GM21529 (cell line): Measurements from ENCODE around the gene MYH10.

ENCODE experiments used
- ATAC-seq: cut with Tn5 transposase; IDR thresholded peaks from one replicate; pipeline ENCODE4 v1.9.1; 2021; ENCODE audit not compliant: unreplicated experiment

MYH10 gene

DNA sequence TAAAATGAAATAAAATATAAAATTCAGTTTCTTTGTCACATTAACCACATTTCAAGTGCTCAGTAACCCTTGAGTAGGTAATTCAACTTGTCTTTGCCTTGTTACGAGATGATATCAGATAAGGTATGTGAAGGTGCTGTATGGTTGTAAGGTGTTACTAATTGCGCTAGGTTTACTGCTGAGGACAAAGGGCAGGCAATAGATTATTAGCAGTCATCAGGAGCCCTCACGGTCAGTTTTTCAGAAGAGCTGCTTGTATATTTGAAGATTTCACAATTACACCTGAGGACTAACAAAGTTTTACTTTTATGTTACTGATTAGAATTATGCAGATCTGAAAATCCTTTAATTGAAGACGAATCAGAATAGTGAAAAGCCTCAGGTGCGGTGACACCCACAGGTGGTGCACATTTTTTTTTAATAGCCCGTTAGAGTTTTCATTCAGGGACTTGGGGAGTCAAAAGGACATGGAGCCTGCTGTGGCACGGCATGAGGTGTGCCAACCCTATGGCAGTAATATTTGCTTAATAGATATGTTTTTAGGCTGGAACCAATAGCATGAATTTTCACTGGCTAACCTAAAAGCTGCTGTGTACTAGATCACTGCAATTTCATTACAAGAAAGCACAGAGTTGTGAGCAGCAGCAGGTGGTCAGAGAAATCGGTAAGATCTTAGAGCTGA is 178.5 kb downstream of the MYH10 start:
- ATAC-seq, result no peak

GRCh38 chr17:8448310-8448709 is 182.2 kb downstream of the MYH10 start:
- no peak for ATAC-seq

DNA sequence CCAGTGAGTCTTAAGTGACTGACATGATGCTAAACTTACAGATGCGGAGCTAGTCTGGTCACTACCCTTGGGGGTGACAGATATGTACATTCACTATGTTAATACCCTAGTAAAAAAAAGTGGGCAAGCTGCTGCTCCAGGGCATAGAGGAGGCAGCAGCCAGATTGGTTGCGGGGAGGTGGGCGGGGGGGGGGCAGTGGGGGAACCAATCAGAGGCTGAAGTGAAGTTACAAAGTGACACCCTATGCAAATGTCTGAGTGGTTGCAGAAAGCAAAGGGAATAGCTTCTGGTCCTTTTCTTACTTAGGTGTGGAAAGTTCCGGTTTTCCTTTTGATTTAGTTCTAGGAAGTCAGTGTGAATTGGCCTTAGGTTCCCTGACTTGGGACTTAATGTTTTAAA is 182.7 kb downstream of the MYH10 start:
- ATAC-seq, result no peak

GRCh38 chr17:8445536-8445935 is 185.0 kb downstream of the MYH10 start:
- ATAC-seq, result no peak

DNA sequence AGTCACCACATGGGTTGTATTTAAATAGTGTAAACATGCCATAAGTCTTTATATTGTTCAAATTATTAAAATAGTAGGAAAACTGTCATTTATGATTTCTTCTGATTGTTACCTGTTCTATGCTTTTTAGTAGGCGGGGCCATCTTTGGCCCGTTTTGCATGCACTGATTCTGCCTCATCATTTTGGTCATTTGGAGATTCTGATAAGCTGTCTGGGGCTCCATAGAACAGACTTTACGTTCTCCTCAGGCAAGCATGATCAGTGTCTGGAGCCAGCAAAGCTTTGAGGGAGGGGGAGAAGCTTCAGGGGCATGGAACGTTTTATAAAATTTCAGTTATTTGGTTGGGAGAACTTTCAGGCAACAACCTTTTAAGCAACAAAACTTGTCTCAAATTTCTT is 186.0 kb downstream of the MYH10 start:
- no peak for ATAC-seq

DNA sequence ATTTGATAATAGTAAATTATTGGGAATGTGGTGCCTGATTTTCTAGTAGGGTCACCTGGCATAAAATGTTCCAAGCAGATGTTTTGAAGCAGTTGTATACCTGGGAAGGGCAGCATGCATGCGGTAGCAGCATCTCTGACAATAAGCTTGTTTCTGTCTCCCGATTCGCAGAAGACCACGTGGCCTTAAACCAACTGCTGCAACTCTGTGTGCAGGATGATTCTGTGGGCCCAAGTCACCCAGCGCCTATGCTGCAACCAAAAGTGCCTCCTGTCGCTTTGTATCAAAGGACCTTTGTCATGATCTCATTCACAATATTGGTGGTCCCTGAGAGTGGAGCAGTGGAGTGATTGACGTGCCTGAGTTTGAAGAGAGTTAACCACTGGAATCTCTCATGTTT is 186.8 kb downstream of the MYH10 start:
- no peak for ATAC-seq

GRCh38 chr17:8442310-8442709 is 188.2 kb downstream of the MYH10 start:
- no peak for ATAC-seq

DNA sequence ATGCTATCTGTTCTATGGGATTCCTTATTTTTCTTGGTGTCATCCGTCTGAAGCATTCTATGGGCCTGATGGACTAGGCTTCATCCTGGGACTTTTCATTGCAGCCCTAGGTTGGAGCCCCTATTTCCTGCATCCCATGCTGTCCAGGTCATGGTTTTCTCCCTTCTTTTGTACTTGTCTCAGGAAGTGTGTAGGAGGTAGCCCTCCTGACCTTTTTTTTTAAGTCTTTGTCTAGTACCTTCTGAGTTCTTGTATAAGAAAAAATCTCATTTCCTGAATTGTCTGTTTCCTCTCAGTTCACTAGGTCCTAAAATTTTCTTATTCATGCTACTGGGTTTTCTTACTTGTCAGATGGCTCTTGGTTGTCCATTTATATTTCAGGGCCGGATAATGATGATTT is 188.8 kb downstream of the MYH10 start:
- ATAC-seq, result no peak

DNA sequence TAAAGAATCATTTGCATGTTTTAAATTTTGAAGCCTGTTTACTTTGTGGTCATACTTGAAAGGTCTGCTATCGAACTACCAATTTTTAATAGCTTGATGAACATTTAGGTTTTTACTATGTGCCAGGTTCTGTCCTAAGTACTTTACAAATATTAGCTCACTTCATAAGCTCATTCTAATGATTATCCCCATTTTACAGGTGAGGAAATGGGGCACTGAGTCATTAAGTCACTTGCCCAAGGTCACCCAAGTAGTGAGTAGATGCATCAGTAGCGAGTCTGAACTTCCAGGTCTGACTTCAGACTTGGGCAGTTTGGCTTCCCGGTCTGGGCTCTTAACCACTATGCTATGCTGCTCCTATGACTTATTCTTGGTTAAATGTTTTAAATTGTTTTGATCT is 190.8 kb downstream of the MYH10 start:
- ATAC-seq, result no peak

DNA sequence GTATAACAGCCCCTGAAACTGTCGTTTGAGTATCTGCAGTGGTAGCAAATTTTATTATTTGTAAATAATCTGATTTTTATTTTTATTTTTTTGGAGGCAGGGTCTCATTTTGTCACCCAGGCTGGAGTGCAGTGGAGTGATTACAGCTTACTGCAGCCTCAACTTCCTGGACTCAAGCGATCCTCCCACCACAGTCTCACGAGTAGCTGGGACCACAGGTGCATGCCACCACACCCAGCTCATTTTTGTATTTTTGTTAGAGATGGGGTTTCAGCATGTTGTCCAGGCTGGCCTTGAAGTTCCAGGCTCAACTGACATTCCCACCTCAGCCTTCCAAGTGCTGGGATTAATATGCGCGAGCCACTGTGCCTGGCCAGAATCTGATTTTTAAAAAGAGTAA is 192.1 kb downstream of the MYH10 start:
- ATAC-seq, result no peak

DNA sequence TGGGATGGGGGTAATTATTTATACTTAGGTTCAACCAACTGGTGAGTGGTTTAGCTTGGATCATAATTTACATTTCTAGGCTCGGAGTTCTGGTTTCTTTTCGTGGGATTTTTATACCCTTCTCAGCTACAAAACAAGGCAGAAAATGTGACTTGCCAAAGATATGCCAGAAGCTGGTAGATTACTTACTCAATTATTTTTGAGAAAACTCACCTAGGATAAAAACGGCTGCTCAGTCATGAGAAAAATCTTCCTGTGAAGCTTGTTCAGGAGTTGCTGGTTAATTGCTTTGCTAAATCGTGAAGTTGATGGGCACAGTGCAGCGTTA is 193.7 kb downstream of the MYH10 start:
- no peak for ATAC-seq

DNA sequence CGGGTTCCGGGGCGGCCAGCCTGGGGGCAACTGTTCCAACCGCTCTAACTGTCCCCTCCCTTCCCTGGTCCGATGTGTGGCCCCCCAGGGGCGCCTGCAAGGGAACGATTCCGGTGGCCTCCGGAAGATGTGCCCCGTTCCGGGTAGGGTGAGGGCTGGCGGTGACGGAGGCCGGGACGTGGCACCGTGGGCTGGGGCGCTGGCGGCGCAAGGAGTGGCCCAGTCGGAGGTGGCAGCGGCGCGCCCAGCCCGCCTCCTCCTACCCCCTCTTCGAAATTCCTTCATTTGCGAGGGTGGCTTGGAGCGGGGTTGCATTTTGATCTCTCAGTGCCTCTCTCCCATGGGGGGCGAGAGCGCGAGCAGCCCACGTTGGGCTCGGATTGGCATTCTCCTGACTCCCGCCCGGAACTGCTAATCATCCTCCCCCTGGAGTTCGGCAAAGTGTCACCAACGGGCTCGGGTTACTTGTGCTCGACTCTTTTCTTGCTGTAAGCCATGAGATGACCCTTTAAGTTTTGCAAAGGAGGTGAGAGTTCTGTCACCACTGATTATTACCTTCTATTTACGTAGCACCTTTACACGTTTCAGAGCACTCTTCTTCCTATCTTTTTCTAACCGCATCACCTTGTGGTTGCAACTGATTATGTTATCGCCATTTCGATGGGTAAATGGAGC is 194.2 kb downstream of the MYH10 start:
- ATAC-seq, result peak; percentile 39

- ATAC-seq, result peak; percentile 94
These were observed 195.0 kb downstream of the MYH10 start, which contains the start of gene NDEL1 for GRCh38 chr17:8435245-8436168. TSS of gene NDEL1 (plus strand) at chr17:8435884. CDS start at chr17:8444272, 8,388 bp downstream.

DNA sequence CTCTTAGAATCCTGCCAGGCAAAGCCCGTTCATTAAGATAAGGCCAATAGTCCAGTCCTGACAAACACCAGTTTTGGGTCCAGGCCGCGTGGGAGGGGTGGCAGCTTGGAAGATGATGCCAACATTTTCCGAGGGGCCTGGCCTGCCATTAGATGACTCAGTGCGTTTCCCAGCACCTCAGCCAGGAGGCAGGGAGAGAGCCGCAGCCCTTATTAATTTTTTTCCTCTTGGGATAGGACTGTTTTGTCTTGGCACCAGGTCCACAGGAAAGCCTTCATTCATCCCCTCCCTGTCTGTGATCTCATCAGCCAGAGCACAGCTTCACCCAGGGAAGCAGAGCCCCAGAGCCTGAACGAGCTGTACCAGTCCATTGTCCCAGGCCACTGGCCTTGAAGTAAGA is 199.6 kb downstream of the MYH10 start:
- no peak for ATAC-seq

DNA sequence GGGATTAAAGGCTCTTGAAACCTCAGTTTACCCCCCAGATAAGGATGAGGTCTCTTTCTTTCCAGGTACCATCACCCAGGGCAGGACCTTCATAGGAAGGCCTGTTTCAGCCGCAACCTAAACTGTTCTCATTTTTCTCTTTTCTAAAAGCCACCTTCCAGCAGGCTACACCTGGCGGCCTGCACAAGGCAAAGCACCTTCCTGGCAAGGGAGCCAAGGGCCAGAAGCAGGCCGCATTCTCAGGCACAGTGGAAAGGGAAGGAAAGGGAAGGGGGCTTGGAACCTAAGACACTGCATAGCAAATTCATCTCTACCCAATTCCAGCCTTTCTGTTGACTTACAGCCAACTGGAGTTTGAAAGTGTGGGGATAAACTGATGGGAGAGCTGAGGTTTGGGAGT is 203.7 kb downstream of the MYH10 start:
- no peak for ATAC-seq

DNA sequence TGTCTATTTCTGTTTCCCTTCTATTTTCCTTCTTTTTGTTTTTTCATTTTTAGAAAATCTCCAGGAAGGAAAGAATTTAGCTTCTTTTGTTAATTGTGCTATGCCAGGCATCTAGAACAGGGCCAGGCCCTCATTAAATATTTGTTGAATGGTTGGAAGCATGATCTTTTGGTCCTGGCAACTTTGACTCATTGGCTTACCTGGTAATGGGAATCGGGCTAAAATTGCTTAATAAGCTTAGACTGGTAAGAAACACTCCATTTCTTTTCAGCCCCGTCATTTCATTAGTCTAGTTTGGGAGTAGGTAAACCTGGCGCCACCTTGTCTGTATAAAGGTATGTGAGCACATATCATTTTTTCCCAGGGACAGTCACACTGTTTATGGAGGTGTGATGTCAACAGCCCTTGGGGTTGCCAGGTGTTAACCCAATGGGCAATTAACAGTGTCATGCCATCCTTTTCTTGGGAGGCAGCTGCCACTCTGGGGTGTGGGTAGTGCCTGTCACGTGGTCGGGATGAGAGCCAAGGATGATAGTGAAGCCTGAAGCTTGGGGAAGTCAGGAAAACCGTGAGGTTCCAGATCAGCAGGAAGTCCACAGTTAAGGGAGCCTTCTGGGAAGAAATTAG is 204.3 kb downstream of the MYH10 start:
- no peak for ATAC-seq
